GM19372 (cell line): Measurements from ENCODE around the gene ATP6V0E1.
"Not testable (repeated sequence)": the region's sequence is repeated elsewhere in the genome, so short reads cannot be mapped to it uniquely, and the experiment has no call there.

ENCODE experiments used
- ATAC-seq: cut with Tn5 transposase; IDR thresholded peaks from one replicate; pipeline ENCODE4 v1.9.1; 2021; ENCODE audit warnings: mild to moderate bottlenecking, low read depth, moderate library complexity; ENCODE audit not compliant: unreplicated experiment

The ATP6V0E1 gene

DNA sequence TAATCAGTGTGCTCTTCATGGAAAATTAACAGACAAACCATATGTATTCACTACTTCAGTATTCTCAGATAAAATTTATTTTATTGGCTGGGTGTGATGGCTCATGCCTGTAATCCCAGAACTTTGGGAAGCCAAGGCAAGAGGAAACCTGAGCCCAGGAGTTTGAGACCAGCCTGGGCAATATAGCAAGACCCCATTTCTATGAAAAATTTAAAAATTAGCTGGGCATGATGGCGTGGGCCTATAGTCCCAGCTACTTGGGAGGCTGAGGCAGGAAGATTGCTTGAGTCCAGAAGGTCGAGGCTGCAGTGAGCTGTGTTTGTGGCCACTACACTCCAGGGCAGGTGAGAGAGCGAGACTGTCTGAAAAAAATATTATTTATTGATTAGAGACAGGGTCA lies 49.2 kb downstream of the ATP6V0E1 start:
- no peak for ATAC-seq

DNA sequence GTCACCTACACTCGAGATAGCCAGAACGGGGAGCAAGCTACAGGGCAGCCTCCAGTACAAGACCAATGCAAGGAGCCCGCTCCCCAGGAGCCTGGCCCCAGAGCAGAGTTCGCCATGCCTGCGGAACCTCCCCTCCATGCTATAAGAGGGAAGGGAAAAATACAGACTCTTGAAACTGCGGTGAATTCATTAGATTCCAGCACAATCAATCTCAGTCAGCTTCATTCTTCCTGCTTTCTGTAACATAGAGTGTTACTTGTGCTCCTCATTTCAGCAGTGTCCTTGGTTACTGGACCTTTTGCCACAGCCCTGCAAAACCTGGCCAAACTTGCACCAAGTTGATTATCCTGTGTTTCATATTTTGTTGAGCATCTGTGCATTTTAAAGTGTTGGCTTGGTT lies 50.4 kb downstream of the ATP6V0E1 start:
- ATAC-seq, result no peak

DNA sequence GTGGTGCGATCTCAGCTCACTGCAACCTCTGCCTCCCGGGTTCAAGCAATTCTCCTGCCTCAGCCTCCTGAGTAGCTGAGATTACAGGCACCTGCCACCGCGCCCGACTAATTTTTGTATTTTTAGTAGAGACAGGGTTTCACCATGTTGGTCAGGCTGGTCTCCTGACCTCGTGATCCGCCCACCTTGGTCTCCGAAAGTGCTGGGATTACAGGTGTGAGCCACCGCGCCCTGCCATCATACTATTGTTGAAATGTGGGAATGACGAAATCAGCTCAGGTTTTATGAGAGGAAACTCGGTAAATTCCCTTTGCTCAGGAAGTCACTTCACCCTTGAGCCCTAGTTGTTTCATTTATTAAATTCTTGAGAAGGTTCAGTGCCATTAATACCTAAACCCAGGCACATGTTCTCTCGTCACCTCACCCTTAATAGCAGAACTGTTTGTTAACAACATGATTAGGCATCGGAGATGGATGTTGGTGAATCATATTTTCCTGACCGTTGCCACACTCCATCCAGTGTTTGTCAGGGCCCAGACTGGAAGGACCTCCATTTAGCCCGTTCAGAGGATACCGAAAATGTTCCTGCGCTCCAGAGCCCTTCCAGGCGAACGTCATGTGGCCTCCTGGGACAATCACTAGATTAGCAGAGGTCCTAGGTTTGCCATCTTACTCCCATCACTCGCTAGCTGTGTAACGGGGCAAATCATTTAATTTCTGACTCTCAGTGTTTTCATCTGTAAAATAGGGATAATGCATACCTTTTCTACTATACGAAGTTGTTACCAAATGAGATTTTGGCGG lies 52.5 kb downstream of the ATP6V0E1 start:
- no peak for ATAC-seq

DNA sequence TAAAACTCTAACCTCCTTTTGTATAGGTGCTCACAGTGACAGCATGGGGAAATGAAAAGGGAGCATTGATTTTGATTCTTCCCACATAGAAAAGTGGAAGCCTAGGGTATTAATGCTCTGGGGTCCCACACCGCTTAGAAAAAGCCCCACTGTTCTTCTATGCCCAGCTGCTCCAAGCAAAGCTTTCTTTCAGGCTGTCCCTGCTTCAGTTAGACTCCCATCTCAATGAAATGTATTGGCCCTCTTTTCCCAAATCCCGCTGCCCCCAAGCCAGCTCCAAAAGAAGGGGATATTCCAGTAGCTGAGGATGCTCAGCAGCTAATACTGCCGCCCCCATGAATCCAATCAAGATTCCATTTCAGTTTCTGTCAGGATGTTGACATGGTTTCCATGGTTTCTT lies 55.6 kb downstream of the ATP6V0E1 start:
- no peak for ATAC-seq

DNA sequence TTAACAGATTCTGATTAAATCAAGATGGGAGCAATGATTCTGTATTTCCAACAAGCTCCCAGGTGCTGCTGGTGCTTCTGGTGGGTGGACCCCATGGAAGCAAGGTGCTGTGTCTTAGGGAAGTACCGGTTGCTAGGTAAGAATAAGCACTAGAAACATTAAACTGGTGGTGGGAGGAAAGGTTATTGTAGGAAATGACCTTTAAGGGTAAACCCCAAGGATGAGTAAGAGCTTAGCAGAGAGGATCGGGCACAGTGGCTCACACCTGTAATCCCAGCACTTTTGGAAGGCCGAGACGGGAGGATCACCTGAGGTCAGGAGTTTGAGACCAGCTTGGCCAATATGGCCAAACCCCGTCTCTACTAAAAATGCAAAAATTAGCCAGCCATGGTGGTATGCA lies 56.4 kb downstream of the ATP6V0E1 start:
- no peak for ATAC-seq

DNA sequence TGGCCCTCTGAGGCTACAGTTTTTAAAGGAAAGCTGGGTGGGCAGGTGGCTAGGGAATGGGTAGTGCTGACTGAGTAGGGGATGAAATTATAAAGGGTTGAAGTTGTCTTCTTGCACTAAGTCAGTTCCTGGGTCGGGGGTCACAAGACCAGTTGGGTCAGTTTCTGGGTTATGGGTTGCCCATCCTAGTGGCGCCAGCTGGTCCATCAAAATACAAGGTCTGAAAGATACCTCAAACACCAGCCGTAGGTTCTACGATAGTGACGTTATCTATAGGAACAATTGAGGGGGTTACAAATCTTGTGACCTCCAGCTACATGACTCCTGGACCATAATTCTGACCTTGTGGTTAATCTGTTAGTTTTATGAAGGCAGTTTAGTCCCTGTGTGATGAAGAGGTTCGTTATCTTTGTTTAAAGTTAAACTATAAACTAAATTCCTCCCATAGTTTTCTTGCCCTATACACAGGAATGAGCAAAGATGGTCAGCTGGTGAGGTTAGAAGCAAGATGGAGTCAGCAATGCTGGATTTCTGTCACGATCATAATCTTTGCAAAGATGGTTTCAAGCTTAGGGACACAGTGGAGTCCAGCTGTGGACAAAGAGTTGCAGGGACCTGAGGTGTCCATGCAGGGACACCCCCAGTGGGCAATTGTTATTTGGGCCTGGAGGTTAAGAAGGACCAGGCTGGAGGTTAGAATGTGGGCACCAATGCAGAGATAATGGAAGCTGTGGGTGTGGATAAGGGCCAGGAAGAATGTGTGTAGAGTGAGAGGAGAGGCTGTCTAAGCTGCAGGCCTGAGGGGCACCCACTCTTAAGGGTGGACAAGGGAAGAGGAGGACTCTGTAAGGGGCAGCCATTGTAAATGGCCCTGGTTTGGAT lies 58.6 kb downstream of the ATP6V0E1 start:
- ATAC-seq, result no peak

DNA sequence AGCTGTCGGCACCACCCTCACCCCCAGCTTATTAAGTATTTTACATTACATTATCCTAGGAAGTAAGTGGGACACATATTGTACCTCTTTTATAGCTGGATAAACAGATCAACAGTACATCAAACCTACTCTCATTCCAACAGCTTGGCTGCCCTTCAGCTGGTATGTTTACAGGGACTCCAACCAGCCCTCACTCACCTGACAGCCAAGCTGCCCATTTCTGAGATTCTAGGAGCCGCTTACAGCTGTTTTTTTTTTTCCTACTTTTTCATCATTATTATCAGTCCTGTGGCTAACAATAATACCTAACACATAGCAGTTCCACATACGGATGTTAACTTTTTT lies 59.2 kb downstream of the ATP6V0E1 start:
- ATAC-seq, result no peak

DNA sequence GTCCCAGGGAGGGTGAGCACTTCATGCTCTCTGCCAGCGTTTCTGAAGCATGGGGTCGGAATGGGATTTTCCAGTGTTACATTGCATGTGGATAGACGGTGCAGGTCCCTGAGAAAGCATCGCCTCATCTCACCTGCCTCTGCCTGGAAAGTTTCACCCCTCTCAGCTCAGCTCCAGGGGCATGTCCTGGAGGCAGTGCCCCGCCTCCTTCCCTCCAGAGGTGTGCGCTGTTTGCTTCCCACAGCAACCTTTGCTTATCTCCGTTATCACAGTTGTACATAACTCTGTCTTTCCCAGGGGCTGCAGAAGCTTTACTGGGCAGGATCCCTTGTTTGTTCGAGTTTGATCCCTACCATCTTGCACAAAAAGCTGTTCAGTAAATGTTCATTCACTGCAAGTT lies 61.9 kb downstream of the ATP6V0E1 start:
- ATAC-seq, result no peak

DNA sequence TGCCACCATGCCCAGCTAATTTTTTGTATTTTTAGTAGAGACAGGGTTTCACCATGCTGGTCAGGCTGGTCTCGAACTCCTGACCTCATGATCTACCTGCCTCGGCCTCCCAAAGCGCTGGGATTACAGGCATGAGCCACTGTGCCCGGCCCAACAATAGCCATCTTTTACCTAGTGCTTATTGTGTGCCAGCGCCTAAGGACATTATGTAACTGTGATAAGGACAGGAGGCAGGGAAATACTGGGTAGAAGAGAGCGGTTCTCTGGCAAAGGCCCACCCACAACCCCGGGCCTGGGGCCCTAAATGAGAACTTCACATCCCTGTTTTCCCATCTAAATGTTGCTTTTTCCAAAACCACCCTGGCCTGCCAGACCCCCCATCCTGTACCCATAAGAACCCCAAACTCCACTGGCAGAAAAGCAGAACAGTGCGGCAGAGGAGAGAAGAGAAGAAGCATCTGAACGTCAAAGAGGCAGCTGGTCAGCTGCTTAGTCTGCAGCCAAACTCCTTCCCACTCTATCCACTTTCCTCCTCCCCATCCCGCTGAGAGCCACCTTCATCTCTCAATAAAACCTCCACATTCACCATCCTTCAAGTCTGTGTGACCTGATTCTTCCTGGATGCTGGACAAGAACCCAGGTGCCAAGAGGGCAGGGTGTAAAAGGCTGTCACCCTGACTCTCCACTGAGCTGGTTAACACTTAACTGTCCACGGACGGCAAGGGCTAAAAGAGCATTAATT lies 63.7 kb downstream of the ATP6V0E1 start:
- not testable (repeated sequence) for ATAC-seq

DNA sequence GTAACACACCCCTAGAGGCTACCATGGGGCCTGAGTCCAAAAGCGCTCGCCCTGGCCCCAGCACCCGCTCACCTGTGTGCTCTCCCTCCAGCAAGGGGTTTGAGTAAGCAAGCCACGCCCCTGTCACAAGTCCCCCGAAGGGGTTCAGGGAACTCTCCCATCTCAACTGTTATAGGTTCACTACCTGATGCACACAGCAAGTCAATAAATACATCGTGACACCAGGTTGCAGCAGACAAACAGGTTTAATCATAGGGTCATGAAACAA lies 64.2 kb downstream of the ATP6V0E1 start:
- ATAC-seq, result no peak

DNA sequence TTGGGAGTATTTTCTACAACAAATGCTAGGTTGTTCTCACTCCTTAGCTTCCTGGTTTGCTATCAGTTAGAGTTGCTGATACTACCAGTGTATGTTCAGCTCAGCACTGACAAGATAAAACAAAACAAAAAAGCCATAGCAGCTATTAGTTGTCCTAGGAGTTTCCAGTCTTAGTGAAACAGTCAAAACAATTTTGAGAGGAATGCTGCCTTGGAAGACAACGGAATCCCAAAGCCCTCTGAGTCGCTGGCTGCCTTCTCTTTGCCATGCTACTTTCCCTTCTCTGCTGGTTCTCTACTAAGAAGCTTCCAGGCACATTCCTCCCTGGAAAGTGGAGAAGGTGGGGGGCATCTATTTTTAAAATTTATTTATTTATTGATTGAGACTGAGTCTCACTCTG lies 67.2 kb downstream of the ATP6V0E1 start:
- ATAC-seq, result no peak

DNA sequence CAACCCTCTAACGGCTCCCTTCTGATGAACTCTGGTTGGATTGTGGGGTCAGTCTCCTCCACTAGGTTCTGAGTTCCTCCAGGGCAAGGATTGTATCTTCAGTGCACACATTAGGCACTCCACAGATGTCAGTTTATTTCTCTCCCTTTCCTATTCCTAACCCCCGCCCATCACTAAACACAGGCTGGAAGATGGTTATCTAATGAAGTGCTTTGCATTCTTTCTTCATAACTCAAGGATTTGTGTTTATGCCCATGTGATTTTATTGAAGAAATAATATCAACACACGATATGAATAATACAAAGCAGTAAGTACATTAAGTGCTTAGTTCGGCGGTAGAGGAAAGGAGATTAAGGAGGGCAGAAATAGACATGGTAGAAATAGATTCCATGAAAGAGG lies 68.2 kb downstream of the ATP6V0E1 start:
- ATAC-seq, result no peak

DNA sequence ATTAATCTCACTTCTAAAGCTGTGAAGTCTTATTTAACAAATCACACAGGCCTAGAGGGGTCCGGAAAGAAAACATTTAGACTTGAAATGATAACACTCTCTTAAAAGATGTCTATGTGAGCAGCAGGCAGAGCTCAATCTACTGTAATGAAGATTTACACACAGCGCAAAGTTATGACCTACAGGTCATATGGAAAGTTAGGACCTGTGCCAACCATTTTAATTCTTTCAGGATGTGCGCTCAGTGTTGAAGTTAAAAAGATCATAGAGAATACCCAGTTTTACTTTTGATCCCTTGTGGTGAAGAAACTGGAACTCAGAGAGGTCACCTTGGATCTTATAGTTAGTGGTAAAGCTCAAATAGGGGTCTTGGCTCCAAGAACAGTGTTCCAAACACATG lies 69.5 kb downstream of the ATP6V0E1 start:
- ATAC-seq, result no peak

DNA sequence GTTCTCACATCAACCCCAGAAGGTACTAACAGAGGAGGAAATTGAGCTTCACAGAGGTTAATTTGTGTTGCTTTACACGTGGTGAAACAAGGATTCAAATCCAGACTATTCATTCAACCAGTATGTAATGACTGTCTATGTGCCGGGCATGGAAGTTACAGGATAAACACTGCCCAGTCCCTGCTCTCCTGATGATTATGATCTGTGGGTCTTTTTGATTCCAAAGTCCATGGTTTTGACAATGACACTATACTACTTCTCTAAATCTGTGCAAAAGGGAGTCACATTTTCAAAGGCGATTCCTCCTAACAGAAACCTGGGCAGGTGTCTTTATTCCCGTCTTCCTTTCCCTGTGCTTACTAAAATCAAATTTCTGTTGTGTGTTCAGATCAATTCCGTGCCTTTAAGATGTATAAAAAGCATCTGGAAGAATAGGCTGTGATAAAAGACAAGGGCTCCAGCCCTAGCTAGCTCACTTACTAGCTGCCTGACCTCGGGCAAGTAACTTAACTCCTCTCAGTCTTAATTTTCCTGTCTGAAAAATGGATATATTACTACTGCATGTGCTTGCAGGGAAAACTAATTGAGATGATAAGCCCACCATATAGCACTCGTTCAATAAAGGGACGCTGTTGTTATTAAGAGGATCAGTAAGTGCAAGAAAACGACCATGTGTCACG lies 71.6 kb downstream of the ATP6V0E1 start:
- ATAC-seq, result no peak

DNA sequence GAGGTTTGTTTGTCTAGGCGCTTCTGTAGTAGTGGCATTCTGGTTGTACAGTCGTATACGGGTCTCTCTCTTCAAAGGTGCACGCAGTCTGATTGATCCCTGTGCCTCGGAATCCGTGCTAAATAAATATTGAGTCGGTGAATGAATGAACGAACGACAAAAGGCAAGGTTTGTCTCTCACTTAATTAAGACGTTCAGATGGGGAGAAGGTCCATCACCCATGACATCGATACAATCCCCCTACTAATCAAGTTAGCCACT lies 72.1 kb downstream of the ATP6V0E1 start:
- ATAC-seq, result no peak

DNA sequence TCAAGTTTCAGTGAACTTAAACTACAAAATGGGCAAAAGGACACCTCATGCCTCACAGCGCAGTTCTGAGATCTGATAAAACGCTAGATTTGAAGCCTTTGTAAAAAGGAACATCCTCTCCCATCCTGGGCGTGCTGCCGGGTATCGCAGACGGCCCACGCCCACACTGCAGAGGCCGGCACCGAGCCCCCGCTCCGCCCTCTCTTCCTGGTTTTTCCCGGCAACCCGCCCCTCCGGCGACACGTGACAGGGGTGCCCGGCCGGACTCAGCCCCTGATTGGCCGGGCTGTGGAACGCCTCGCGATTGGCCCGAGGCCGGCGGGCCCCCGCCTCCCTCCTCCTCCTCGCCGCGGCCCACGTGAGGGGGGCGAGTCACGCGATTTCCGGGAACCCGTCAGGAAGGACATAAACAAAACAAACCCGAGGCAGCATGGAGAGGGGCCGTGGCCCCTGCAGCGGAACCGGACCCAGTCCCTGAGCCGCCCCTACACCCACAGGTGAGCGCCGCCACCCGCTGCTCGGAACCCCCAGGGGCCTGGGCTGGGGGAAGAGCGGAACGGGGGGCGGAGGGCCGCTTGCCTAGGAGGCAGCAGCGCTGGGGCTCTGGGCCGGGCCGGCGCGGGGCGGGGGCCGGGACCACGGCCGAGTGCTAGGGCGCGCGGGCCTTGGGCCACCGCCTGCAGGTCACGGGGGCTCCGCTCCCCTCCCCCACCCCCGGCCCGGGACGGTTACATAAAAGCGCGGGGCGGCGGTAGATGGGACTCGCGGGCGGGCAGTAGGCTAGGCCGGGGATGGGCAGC lies 72.6 kb downstream of the ATP6V0E1 start, which contains the start of gene CREBRF:
Gene CREBRF, plus strand, starts transcription at position 370 of the 800 bp plus-strand sequence. CDS start 24,424 bp downstream, outside the sequence.
- peak; percentile 68 for ATAC-seq

DNA sequence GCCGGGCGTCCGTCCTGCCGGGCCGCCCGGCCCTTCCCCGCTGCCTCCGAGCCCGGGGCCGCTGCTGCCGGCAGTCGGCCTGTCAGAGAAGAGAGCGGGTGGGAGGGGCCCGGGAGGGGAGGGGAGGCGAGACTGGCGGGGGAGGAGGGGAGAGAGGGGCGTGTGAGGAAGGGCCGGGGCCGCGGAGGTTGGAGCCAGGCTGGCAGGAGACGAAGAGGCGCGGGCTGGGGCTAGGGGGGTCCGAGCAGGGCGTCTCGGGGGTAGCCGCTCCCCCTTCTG lies 73.2 kb downstream of the ATP6V0E1 start:
- ATAC-seq, result peak; percentile 27

DNA sequence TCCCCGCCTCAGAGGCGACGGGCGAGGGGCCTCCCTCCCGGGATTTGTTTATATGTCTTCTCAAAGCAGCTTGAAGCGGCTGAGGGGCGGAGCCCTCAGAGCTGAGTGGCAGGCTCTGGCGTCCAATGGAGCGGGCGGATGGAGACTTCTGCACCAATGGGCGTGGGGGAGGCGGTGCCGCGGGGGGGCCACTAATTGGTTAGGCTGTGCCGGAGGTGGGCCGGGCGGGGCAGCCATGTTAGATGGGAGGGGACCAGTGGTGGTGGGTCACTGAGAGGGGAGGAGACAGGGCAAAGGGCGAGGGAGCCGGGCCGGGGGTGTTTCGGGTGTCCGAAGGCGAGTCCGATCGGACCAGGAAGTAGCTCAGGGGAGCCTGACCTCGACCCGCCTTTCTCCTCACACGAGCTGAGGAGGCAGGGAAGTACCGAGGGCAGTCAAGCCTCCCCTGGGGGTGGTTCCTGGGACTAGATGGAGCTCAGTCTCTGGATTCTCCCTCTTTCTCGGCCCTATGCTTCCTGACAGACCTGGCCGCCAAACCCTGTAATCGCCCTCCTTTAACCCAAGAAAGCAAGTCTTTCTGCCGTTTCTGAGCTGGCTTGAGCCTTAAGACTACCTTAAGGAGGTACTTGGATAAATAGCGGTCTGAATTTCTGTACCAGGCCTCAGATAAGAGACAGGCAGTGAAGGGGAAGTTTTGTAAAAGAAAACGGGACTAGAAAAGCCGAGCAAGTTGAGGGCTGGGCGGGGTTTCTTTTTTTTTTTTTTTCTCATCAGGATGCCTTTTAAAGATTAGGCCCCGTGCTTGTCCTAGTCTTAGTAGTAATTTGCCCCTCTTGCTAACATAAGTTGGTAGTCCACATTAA lies 73.7 kb downstream of the ATP6V0E1 start:
- peak; percentile 77 for ATAC-seq

DNA sequence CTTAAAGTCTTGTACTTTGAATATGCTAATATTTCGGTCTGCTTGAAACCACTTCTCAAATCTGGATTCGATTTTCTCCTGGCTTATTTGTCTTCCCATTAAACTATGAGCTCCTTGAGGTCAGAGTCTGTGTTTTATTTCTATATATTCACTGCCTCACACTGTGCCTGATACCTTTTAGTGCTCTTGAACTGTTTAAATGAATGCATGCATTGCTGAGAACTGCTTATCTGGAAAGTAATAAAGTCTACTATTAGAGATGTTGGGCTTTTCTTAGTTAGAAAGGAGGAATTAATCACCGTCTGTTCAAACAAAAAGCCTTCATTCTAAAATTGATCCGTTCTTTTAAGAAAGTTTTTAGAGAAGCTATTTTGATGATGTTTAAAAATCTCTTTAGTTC lies 78.6 kb downstream of the ATP6V0E1 start:
- ATAC-seq, result no peak

DNA sequence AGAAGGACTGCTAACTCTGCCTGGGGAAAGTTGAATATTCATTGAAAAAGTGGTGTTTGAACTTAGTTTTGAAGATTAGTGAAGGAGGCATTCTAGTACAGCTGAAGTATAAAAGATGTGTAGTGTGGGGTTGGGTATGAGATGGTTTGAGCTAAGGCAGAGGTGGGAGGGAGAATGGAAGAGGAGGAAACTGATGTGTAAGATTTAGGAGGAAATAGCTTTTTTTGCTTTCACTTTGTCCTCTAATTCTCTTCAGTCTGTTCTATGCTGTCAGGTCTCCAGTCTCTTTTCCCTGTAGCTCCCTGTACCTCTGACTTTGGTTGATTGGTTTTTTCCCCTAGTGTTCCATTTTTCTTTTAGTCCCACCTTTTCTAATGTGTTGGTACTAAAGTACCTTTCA lies 81.6 kb downstream of the ATP6V0E1 start:
- peak; percentile 70 for ATAC-seq
